ENCODE measurements around the gene RANGAP1.

The RANGAP1 gene

DNA sequence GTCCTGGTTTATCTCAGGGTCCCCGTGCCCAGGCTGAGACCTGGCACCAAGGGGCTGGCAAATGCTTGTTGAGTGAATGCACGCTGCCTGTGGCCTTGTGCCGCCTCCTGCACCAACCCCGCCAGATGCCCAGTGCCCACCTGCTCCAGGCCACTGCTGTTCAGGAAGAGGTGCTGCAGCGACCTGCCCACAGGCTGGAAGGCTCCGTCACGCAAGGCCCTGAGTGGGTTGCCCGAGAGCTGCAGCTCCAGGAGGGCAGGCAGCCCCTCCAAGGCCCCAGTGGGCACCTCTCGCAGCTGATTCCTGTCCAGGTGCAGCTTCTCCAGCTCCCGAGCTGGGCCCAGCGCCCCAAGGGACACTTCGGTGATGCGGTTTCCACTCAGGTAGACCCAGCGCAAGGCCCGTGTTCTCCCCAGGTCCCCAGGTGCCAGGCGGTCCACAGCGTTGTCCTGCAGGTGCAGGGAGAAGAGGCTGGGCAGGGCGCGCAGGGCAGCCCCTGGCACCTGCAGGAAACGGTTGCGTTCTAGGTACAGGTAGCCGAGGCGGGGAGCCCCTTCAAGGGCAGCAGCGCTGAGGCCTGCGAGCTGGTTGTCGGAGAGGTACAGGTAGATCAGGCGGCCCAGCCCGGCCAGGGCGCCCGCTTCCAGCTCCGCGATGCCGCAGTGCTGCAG lies 48.8 kb downstream of the RANGAP1 start:
- POLR2A ChIA-PET: interaction anchor here (0.6 to 1.2 kb wide), 5 partner anchors 44 to 315 kb away, joined by 3 to 4 read pairs (median 3); no protein-coding TSS in a partner anchor
- peak overlapping the region; percentile 38 for H3K4me3 ChIP-seq (ENCODE audit: low read depth, low read length)
- no peak for DNase-seq (ENCODE audit: low read depth, low spot score)
- CTCF ChIA-PET: interaction anchor here (0.8 to 3.1 kb wide), 11 partner anchors 8 to 318 kb away, joined by 3 to 38 read pairs (median 3); partner anchors contain the start of gene RBX1
- TF ChIP-seq, protein P1, sequence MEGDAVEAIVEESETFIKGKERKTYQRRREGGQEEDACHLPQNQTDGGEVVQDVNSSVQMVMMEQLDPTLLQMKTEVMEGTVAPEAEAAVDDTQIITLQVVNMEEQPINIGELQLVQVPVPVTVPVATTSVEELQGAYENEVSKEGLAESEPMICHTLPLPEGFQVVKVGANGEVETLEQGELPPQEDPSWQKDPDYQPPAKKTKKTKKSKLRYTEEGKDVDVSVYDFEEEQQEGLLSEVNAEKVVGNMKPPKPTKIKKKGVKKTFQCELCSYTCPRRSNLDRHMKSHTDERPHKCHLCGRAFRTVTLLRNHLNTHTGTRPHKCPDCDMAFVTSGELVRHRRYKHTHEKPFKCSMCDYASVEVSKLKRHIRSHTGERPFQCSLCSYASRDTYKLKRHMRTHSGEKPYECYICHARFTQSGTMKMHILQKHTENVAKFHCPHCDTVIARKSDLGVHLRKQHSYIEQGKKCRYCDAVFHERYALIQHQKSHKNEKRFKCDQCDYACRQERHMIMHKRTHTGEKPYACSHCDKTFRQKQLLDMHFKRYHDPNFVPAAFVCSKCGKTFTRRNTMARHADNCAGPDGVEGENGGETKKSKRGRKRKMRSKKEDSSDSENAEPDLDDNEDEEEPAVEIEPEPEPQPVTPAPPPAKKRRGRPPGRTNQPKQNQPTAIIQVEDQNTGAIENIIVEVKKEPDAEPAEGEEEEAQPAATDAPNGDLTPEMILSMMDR (IDR thresholded peaks at IDR 0.05; ENCODE audit: insufficient read depth, low read length, missing control alignments): no peak

DNA sequence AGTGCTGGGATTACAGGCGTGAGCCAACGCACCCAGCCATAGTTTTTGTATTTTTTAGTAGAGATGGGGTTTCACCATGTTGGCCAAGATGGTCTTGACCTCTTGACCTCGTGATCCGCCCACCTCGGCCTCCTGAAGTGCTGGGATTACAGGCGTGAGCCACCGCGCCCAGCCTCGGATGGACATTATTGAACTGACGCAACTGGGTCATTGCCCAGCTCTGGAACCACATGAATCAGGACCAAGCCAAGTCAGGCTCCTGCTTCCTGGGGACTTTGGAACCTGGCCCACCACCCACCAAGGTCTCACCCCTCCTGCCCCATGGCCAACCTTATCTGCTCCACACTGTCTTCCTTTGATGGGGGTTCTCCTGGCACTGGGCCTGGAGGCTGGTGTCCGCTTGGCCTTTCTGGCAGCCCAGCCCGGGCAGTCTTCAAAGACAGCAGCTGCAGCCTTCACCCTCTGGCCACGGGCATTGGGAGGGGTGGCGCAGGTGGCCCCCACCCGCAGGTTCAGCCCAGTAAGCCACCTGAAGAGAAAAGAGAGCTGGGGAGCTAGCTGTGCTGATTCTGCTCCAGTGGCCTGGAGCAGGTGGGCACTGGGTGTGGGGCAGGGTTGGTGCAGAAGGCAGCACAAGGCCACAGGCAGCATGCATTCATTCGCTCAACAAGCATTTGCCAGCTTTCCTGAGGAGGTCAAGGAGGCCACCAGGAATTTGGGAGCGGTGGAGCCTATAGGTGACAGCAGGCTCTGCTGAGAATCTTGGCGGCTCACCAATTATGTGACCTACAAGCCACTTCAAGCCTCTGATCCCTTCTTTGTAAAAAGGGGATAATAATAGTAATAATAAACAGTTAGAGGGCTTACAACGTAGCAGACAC lies 50.9 kb downstream of the RANGAP1 start:
- POLR2A ChIA-PET: interaction anchor here (0.6 kb wide), 1 partner anchor 15 kb away, joined by 3 read pairs; no protein-coding TSS in a partner anchor
- H3K4me3 ChIP-seq (ENCODE audit: low read depth, low read length): no peak overlapping the region
- CTCF ChIA-PET: interaction anchor here (2.3 kb wide), 1 partner anchor 8 kb away, joined by 9 read pairs; no protein-coding TSS in a partner anchor
- no peak for DNase-seq (ENCODE audit: low read depth, low spot score)
- TF ChIP-seq, protein P1 (IDR thresholded peaks at IDR 0.05; ENCODE audit: insufficient read depth, low read length, missing control alignments): no peak

DNA sequence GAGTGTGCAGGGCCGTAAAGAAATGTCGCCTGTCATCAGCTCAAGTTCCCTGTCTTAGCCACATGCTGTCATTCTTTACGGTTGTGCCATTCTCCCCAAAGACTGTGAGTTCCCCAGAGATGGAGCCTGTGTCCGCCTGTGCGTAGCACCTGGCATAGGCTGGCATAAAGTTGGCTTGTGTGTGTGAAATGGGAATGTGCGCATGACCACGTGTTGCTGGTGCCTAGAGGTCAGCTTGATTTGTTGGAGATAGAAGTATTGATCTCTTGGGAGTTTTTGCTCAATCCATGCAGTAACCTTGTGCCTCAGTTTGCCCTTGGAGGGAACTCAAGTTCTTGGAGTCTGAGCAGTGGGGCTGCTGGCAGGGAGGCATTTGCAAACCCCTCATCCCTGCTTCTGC lies 54.6 kb downstream of the RANGAP1 start:
- ChIA-PET POLR2A (interaction anchor here (0.7 kb wide), 1 partner anchor 370 kb away, joined by 3 read pairs; the partner anchor contains the start of gene DNAJB7), CTCF (interaction anchor here (1.1 to 1.3 kb wide), 2 partner anchors 14 to 309 kb away, joined by 3 to 5 read pairs; no protein-coding TSS in a partner anchor)
- TF ChIP-seq, protein P1 (IDR thresholded peaks at IDR 0.05; ENCODE audit: insufficient read depth, low read length, missing control alignments): no peak
- DNase-seq (ENCODE audit: low read depth, low spot score): no peak
- H3K4me3 ChIP-seq (ENCODE audit: low read depth, low read length): no peak overlapping the region

GRCh38 chr22:41230401-41230785 lies 55.6 kb downstream of the RANGAP1 start:
- CTCF ChIA-PET: interaction anchor here (1.1 to 1.3 kb wide), 3 partner anchors 15 to 308 kb away, joined by 3 to 5 read pairs (median 4); no protein-coding TSS in a partner anchor
- POLR2A ChIA-PET: no interaction called here
- TF ChIP-seq, protein P1 (IDR thresholded peaks at IDR 0.05; ENCODE audit: insufficient read depth, low read length, missing control alignments): no peak
- no peak for DNase-seq (ENCODE audit: low read depth, low spot score)
- no peak overlapping the region for H3K4me3 ChIP-seq (ENCODE audit: low read depth, low read length)

- TF ChIP-seq, protein P1 (IDR thresholded peaks at IDR 0.05; ENCODE audit: insufficient read depth, low read length, missing control alignments): no peak
- ChIA-PET POLR2A (no interaction called here), CTCF (interaction anchor here (1.1 to 1.8 kb wide), 4 partner anchors 8 to 308 kb away, joined by 3 to 5 read pairs (median 4); no protein-coding TSS in a partner anchor)
- no peak for DNase-seq (ENCODE audit: low read depth, low spot score)
- H3K4me3 ChIP-seq (ENCODE audit: low read depth, low read length): no peak overlapping the region
Measured at GRCh38 chr22:41229730-41230400, 56.1 kb downstream of the RANGAP1 start.
